Peyer's patch (tissue), 4 donors: ENCODE measurements around the gene BMPER. TPM values are rescaled to one million over a fixed set of nuclear protein-coding genes. Genes with fewer than 3 reads are reported as not detected.

Experiments
- DNase-seq, 3 donors: peaks; one replicate each; pipeline ENCODE4 v3.0.0-alpha.2; 2017 to 2019
- H3K27ac ChIP-seq, 4 donors: fragments of 200-600 bp; sonication (generic); one replicate each; pipeline ENCODE4 v1.5.1; 2016 to 2019
- H3K27me3 ChIP-seq, 2 donors: fragments of 200-600 bp; sonication (generic); one replicate each; pipeline ENCODE4 v1.5.1; 2019
- H3K36me3 ChIP-seq, 3 donors: fragments of 200-600 bp; sonication (generic); one replicate each; pipeline ENCODE4 v1.5.1; 2016 to 2019
- H3K4me1 ChIP-seq, 4 donors: fragments of 200-600 bp; sonication (generic); one replicate each; pipeline ENCODE4 v1.5.1; 2016 to 2019
- H3K4me3 ChIP-seq, 4 donors: fragments of 200-600 bp; sonication (generic); 1 replicate in 3 of 4; 2 replicates in 1 of 4; pipeline ENCODE4 v1.5.1; 2016 to 2019; ENCODE audit warnings: mild to moderate bottlenecking in 1 of 4
- H3K9me3 ChIP-seq, 4 donors: fragments of 200-600 bp; sonication (generic); one replicate each; pipeline ENCODE4 v1.5.1; 2016 to 2019; ENCODE audit warnings: mild to moderate bottlenecking in 1 of 4
- CTCF ChIP-seq, 6 experiments: fragments of 450-650 bp in 4 of 6; fragments of 200-600 bp in 2 of 6; sonication (generic) in 1 of 6; IDR thresholded peaks; one replicate each; pipeline ENCODE4 v1.5.1; 2017 to 2019; ENCODE audit warnings: antibody characterized with exemption in 6 of 6, mild to moderate bottlenecking in 3 of 6, moderate library complexity in 1 of 6
- POLR2A ChIP-seq, 2 donors: fragments of 450-650 bp; IDR thresholded peaks; one replicate each; pipeline ENCODE4 v1.5.1; 2017; ENCODE audit warnings: antibody characterized with exemption in 2 of 2, mild to moderate bottlenecking in 2 of 2, moderate library complexity in 2 of 2
- total RNA-seq, 4 donors: library from RNA; depleted of rRNA; stranded (reverse); fragments of >200 nt; gene quantifications; one replicate each; pipeline ENCODE4 v1.1.0, GENCODE V29; 2016

Gene BMPER
- total RNA-seq, 4 donors from 2014 or later: 4.0 to 50.3 (median 17.6) TPM

GRCh38 chr7:33936503-33936902, 31.2 kb downstream of the BMPER start:
- TF ChIP-seq CTCF (IDR thresholded peaks at IDR 0.05) (no peak), POLR2A (IDR thresholded peaks at IDR 0.05) (no peak)
- H3K36me3 ChIP-seq: no peaks in the 10 kb centered on the region
- DNase-seq: no peak
- H3K4me1 ChIP-seq: no peaks in the 10 kb centered on the region
- H3K4me3 ChIP-seq: no peak overlapping the region
- H3K9me3 ChIP-seq: no peaks in the 10 kb centered on the region
- H3K27me3 ChIP-seq: no peaks in the 10 kb centered on the region
- H3K27ac ChIP-seq: no peak overlapping the region

- Histone ChIP-seq H3K4me3 (no peak overlapping the region), H3K36me3 (no peaks in the 10 kb centered on the region), H3K4me1 (no peaks in the 10 kb centered on the region), H3K27me3 (no peaks in the 10 kb centered on the region), H3K27ac (no peak overlapping the region), H3K9me3 (no peaks in the 10 kb centered on the region)
- TF ChIP-seq POLR2A (IDR thresholded peaks at IDR 0.05): no peak
- no peak for TF ChIP-seq CTCF (IDR thresholded peaks at IDR 0.05)
- DNase-seq: no peak
Measured at GRCh38 chr7:33937871-33938270, 32.5 kb downstream of the BMPER start.

DNA sequence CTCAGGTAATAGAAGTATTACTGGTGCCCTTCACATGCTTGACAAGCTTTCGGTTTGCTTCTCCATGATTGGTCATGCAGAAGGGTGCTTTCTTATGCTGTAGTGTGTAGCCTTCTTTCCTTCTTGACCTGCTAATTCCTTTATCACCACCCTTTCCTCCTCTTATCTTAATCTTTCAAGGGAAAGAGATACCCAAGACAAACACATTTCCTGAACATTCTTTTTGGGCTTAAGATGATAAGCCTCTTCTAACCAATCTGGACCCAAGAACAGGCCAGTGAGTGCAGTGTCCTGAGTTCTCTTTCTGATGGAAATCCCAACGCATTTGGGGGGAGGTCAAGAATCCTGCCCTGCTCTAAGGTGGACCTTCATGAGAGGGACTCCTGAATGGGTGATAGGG, 33.8 kb downstream of the BMPER start:
- Histone ChIP-seq H3K4me1 (no peaks in the 10 kb centered on the region), H3K4me3 (no peak overlapping the region), H3K9me3 (no peaks in the 10 kb centered on the region), H3K36me3 (no peaks in the 10 kb centered on the region), H3K27ac (no peak overlapping the region), H3K27me3 (no peaks in the 10 kb centered on the region)
- DNase-seq: no peak
- no peak for TF ChIP-seq POLR2A (IDR thresholded peaks at IDR 0.05)
- no peak for TF ChIP-seq CTCF (IDR thresholded peaks at IDR 0.05)

- H3K4me3 ChIP-seq: no peak overlapping the region
- no peaks in the 10 kb centered on the region for H3K27me3 ChIP-seq
- no peaks in the 10 kb centered on the region for H3K9me3 ChIP-seq
- H3K27ac ChIP-seq: no peak overlapping the region
- no peak for DNase-seq
- H3K36me3 ChIP-seq: no peaks in the 10 kb centered on the region
- no peaks in the 10 kb centered on the region for H3K4me1 ChIP-seq
- no peak for TF ChIP-seq CTCF (IDR thresholded peaks at IDR 0.05)
- TF ChIP-seq POLR2A (IDR thresholded peaks at IDR 0.05): no peak
Measured at GRCh38 chr7:33940503-33940902, 35.2 kb downstream of the BMPER start.

DNA sequence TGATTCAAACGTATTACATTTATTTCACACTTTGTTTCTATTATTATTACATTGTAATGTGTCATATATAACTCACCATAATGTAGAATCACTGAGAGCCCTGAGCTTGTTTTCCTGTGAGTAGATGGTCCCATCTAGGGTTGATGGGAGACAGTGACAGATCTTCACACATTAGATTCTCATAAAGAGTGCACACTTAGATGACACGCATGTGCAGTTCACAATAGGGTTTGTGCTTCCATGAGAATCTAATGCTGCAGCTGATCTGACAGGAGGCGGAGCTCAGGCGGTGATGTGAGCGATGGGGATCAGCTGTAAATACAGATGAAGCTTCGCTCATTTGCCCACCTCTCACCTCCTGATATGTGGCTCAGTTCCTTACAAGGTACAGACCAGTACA, 36.1 kb downstream of the BMPER start:
- Histone ChIP-seq H3K4me1 (no peaks in the 10 kb centered on the region), H3K4me3 (no peak overlapping the region), H3K27me3 (no peaks in the 10 kb centered on the region), H3K9me3 (no peaks in the 10 kb centered on the region), H3K27ac (no peak overlapping the region), H3K36me3 (no peaks in the 10 kb centered on the region)
- no peak for TF ChIP-seq POLR2A (IDR thresholded peaks at IDR 0.05)
- no peak for TF ChIP-seq CTCF (IDR thresholded peaks at IDR 0.05)
- no peak for DNase-seq

GRCh38 chr7:33946094-33946699, 40.9 kb downstream of the BMPER start:
- no peaks in the 10 kb centered on the region for H3K9me3 ChIP-seq
- H3K36me3 ChIP-seq: no peaks in the 10 kb centered on the region
- no peak overlapping the region for H3K27ac ChIP-seq
- DNase-seq: no peak
- H3K4me3 ChIP-seq: no peak overlapping the region
- H3K27me3 ChIP-seq: no peaks in the 10 kb centered on the region
- no peaks in the 10 kb centered on the region for H3K4me1 ChIP-seq
- TF ChIP-seq CTCF (IDR thresholded peaks at IDR 0.05): no peak
- no peak for TF ChIP-seq POLR2A (IDR thresholded peaks at IDR 0.05)
